ENCODE data around the gene GEMIN5. TPM values are rescaled to one million over a fixed set of nuclear protein-coding genes. Genes with fewer than 3 reads are reported as not detected.

The GEMIN5 gene
- total and polyA plus RNA-seq, 2 of the 4 experiments (the other 2 are of a cell fraction) = 9.0 to 31.5 TPM

GRCh38 chr5:154885439-154885838 lies 52.6 kb downstream of the GEMIN5 start:
- in situ Hi-C loops (cut with MboI; ENCODE audit: low sequenced_read_pairs) = no loop called here
- 100% methylated on average over 1 of the region's 2 CpGs; no CpG with 5 or more reads in 1 of the 2 experiments for WGBS, 2 experiments (ENCODE audit: extremely low coverage in 2 of 2, insufficient read length in 1 of 2)
- Histone ChIP-seq H4K20me1 (ENCODE audit: insufficient read depth, low read length) (no peaks in the 10 kb centered on the region), H4K91ac (ENCODE audit: insufficient read depth, low read depth, low read length) (no peak overlapping the region), H3K79me1 (ENCODE audit: low read depth in 1 of 2, low read length in 2 of 2) (no peaks in the 10 kb centered on the region), H3K9me3 (ENCODE audit: control insufficient read depth, insufficient read depth, low read length) (peaks cover 10% of the 10 kb centered on the region), H3K27me3 (ENCODE audit: control insufficient read depth, insufficient read depth, low read length) (no peaks in the 10 kb centered on the region), H2AK9ac (replicated peaks; ENCODE audit: low read depth, low read length, poor library complexity) (no peak overlapping the region), H2BK15ac (ENCODE audit: low read depth, low read length) (no peak overlapping the region), H3K9ac (ENCODE audit: low read depth, low read length) (no peak overlapping the region), H3K4ac (ENCODE audit: low read depth, low read length) (no peak overlapping the region), H2BK120ac (ENCODE audit: low read depth, low read length) (no peak overlapping the region), H3K14ac (replicated peaks; ENCODE audit: low read depth, low read length) (no peak overlapping the region), H2BK20ac (ENCODE audit: low read depth, low read length) (no peak overlapping the region), H2BK5ac (ENCODE audit: low read depth, low read length, poor library complexity, severe bottlenecking) (no peak overlapping the region), H3K56ac (ENCODE audit: extremely low read depth, insufficient read depth, low read length) (no peak overlapping the region), H2AFZ (replicated peaks; ENCODE audit: low read length, poor library complexity) (no peak overlapping the region), H3K18ac (ENCODE audit: low read depth, low read length) (no peak overlapping the region), H4K5ac (ENCODE audit: low read depth, low read length) (no peak overlapping the region), H3K4me2 (ENCODE audit: low read depth, low read length) (no peak overlapping the region), H3K4me1 (ENCODE audit: control insufficient read depth, insufficient read depth, low read length) (no peaks in the 10 kb centered on the region), H3K4me3 (ENCODE audit: insufficient read depth, low read depth, low read length) (no peak overlapping the region), H3K36me3 (ENCODE audit: control insufficient read depth, insufficient read depth, low read length) (peaks cover 21% of the 10 kb centered on the region), H3K27ac (ENCODE audit: insufficient read depth, low read length) (no peak overlapping the region), H3K23ac (ENCODE audit: low read depth, low read length) (no peak overlapping the region), H3K9me1 (ENCODE audit: insufficient read depth, low read length) (no peaks in the 10 kb centered on the region), H4K8ac (ENCODE audit: low read depth in 2 of 2, low read length in 2 of 2) (no peak overlapping the region), H2AK5ac (ENCODE audit: low read depth, low read length) (no peak overlapping the region)
- TF ChIP-seq CTCF (conservative IDR thresholded peaks at IDR 0.05; ENCODE audit: low read depth, low read length) (no peak), RCOR1 (IDR thresholded peaks at IDR 0.05; ENCODE audit: insufficient replicate concordance, low read length) (no peak), BHLHE40 (IDR thresholded peaks at IDR 0.05; ENCODE audit: low read depth, low read length) (no peak), NFE2L2 (IDR thresholded peaks at IDR 0.05; ENCODE audit: low read depth, low read length) (no peak), USF2 (IDR thresholded peaks at IDR 0.05; ENCODE audit: low read depth, low read length) (no peak), MXI1 (IDR thresholded peaks at IDR 0.05; ENCODE audit: borderline replicate concordance, low read depth, low read length) (no peak), MAZ (IDR thresholded peaks at IDR 0.05; ENCODE audit: borderline replicate concordance, low read depth, low read length) (no peak), RFX5 (IDR thresholded peaks at IDR 0.05; ENCODE audit: low read depth, low read length) (no peak), CEBPB (IDR thresholded peaks at IDR 0.05; ENCODE audit: low read depth, low read length) (no peak), ELK1 (IDR thresholded peaks at IDR 0.05; ENCODE audit: borderline replicate concordance, low read depth, low read length) (no peak), RAD21 (IDR thresholded peaks at IDR 0.05; ENCODE audit: low read length) (no peak), POLR2A (IDR thresholded peaks at IDR 0.05; ENCODE audit: low read depth, low read length) (no peak), SMC3 (IDR thresholded peaks at IDR 0.05; ENCODE audit: low read depth, low read length) (no peak), MAFK (IDR thresholded peaks at IDR 0.05; ENCODE audit: low read depth, low read length) (no peak), CHD1 (IDR thresholded peaks at IDR 0.05; ENCODE audit: low read depth, low read length) (no peak), FOS (IDR thresholded peaks at IDR 0.05; ENCODE audit: low read depth, low read length) (no peak)
- no peak for ATAC-seq (ENCODE audit: low read depth)
- CTCF ChIA-PET = no interaction called here
- DNase-seq = no peak
- BruUV-seq (replicated peaks) = no TSS peak
- intact Hi-C loops (cut with micrococcal nuclease) = no loop called here
- dilution Hi-C loops (cut with HindIII; ENCODE audit: low sequenced_read_pairs, unreplicated experiment) = no loop called here
- POLR2A ChIA-PET (ENCODE audit: unreplicated experiment) = no interaction called here

Data from IMR-90 (cell line).